Measurements from ENCODE around the gene ADAT1.

GRCh38 chr16:75552951-75553350 is 70.1 kb downstream of the ADAT1 start:
- TF ChIP-seq GABPA (IDR thresholded peaks at IDR 0.05 in 1 of 2, conservative IDR thresholded peaks at IDR 0.05 in 1 of 2) = no peak
- TF ChIP-seq CTCF (IDR thresholded peaks at IDR 0.05; ENCODE audit: low read depth, low read length, missing input control) = no peak
- no peak for TF ChIP-seq YY1 (IDR thresholded peaks at IDR 0.05)
- TF ChIP-seq JUND (IDR thresholded peaks at IDR 0.05) = no peak
- TF ChIP-seq MAX (IDR thresholded peaks at IDR 0.05) = no peak
- TF ChIP-seq ZBTB33 (IDR thresholded peaks at IDR 0.05) = no peak
- TF ChIP-seq REST (IDR thresholded peaks at IDR 0.05) = no peak

Measured in liver (tissue), 3 donors.